Ovary (tissue), 9 donors: Measurements from ENCODE around the gene GREB1L. TPM values are rescaled to one million over a fixed set of nuclear protein-coding genes. Genes with fewer than 3 reads are reported as not detected.

Source experiments
- DNase-seq, 5 donors: peaks; one replicate each; pipeline ENCODE4 v3.0.0-alpha.2; 2019 to 2020
- H3K27ac ChIP-seq, 2 donors: fragments of 200-600 bp; one replicate each; pipeline versions ENCODE4 v1.5.1 to v1.8.0; 2019 to 2022
- H3K27me3 ChIP-seq: fragments of 200-600 bp; one replicate; pipeline ENCODE4 v1.8.0; 2022
- H3K36me3 ChIP-seq: fragments of 200-600 bp; sonication (generic); one replicate; pipeline ENCODE4 v1.5.1; 2019
- H3K4me1 ChIP-seq: one replicate; pipeline ENCODE4 v1.8.1; 2013; ENCODE audit warnings: mild to moderate bottlenecking, moderate library complexity; ENCODE audit not compliant: insufficient read depth
- H3K4me3 ChIP-seq: fragments of 200-600 bp; sonication (generic); one replicate; pipeline ENCODE4 v1.5.1; 2017
- H3K9me3 ChIP-seq, 2 donors: fragments of 200-600 bp in 1 of 2; sonication (generic) in 1 of 2; one replicate each; pipeline versions ENCODE4 v1.5.1 to v1.8.1; 2013 to 2019; ENCODE audit warnings: mild to moderate bottlenecking in 1 of 2, moderate library complexity in 1 of 2
- CTCF ChIP-seq, 3 donors: fragments of 450-650 bp in 2 of 3; fragments of 200-600 bp in 1 of 3; IDR thresholded peaks; one replicate each; pipeline versions ENCODE4 v1.5.1 to v1.8.0; 2016 to 2022; ENCODE audit warnings: antibody characterized with exemption in 3 of 3, mild to moderate bottlenecking in 1 of 3
- EP300 ChIP-seq: sonication (generic); formaldehyde crosslinking; IDR thresholded peaks from one replicate; pipeline ENCODE4 v1.6.1; 2017; ENCODE audit warnings: antibody characterized with exemption
- POLR2A ChIP-seq: fragments of 450-650 bp; IDR thresholded peaks from one replicate; pipeline ENCODE4 v1.6.1; 2017; ENCODE audit warnings: antibody characterized with exemption, mild to moderate bottlenecking, moderate library complexity
- WGBS, 3 donors: extraction: QIAGEN DNeasy Blood & Tissue Kit in 1 of 3; methylation state at CpG; one replicate each; pipeline versions ENCODE4 v1.1.5 to v1.1.7; 2013 to 2017; 5-methylcytosine and 5-hydroxymethylcytosine counted together
- intact Hi-C, 4 donors: fragments of 100-400 bp; cut with DNase I; formaldehyde crosslinking; loops; one replicate each; pipeline versions ENCODE4 v1.11.0 to v1.15.1; 2022 to 2023
- polyA plus RNA-seq, 2 donors: library from polyadenylated mRNA; stranded (reverse); fragments of 200-250 nt in 1 of 2; fragments of 350-450 nt in 1 of 2; fragmentation: Illumina TruSeq in 1 of 2; extraction: RNeasy Lipid Tissue Mini Kit (QIAGEN cat#74804) in 1 of 2; gene quantifications; one replicate each; pipeline ENCODE4 v1.2.3, GENCODE V29; 2013 to 2014
- total RNA-seq, 7 donors: library from RNA; depleted of rRNA in 2 of 7; stranded (reverse); fragments of >200 nt in 2 of 7; fragmentation: NEBNext Ultra II Directional in 3 of 7; extraction: Animal tissue kit (Norgen Biotek cat#: 25700) in 3 of 7; gene quantifications; one replicate each; pipeline versions ENCODE4 v1.1.0 to v1.2.4, GENCODE V29; 2016 to 2023
- donor health status: DM: no; HTN: no; CAD: no; lungs with moderate emphysema.
- donor health status: DM: no; HTN: no; CAD: no.
- donor health status: Bipolar disorder and iron deficiency.
- donor health status: DM: yes; HTN: yes; CAD: no.
- donor health status: DM: no; HTN: no; CAD: no.
- donor health status: DM: yes; HTN: yes; CAD: no.

The GREB1L gene
- total and polyA plus RNA-seq, 9 donors: 2.4 to 22.8 (median 10.4) TPM

- Histone ChIP-seq H3K9me3 (no peaks in the 10 kb centered on the region), H3K36me3 (no peaks in the 10 kb centered on the region), H3K27ac (no peak overlapping the region), H3K27me3 (no peaks in the 10 kb centered on the region), H3K4me1 (peaks cover 2% of the 10 kb centered on the region), H3K4me3 (no peak overlapping the region)
- DNase-seq: no peak
- no peak for TF ChIP-seq POLR2A
- no peak for TF ChIP-seq CTCF (IDR thresholded peaks at IDR 0.05)
- no peak for TF ChIP-seq EP300
- WGBS, 3 donors: 65 to 81% (median 66%) methylated on average over 5 of the region's 5 CpGs
- intact Hi-C loops: no loop called here
Observed at GRCh38 chr18:21335927-21336488, 94.0 kb downstream of the GREB1L start.

GRCh38 chr18:21336846-21337245 is 94.8 kb downstream of the GREB1L start:
- intact Hi-C loops: no loop called here
- WGBS, 3 donors: 65 to 75% (median 71%) methylated on average over 2 of the region's 2 CpGs
- no peak for TF ChIP-seq EP300

GRCh38 chr18:21341141-21341540 is 99.1 kb downstream of the GREB1L start:
- Histone ChIP-seq H3K36me3 (no peaks in the 10 kb centered on the region), H3K27ac (no peak overlapping the region), H3K4me3 (no peak overlapping the region), H3K4me1 (peaks cover 2% of the 10 kb centered on the region), H3K9me3 (no peaks in the 10 kb centered on the region), H3K27me3 (no peaks in the 10 kb centered on the region)
- intact Hi-C loops: no loop called here
- TF ChIP-seq CTCF (IDR thresholded peaks at IDR 0.05): no peak
- no peak for TF ChIP-seq POLR2A
- no peak for TF ChIP-seq EP300
- WGBS, 3 donors: 92 to 100% (median 96%) methylated on average over 2 of the region's 2 CpGs
- DNase-seq: no peak

More at GRCh38 chr18:21336846-21337245, 94.8 kb downstream of the GREB1L start:
- no peak for DNase-seq
- Histone ChIP-seq H3K27me3 (no peaks in the 10 kb centered on the region), H3K9me3 (no peaks in the 10 kb centered on the region), H3K4me1 (peaks cover 2% of the 10 kb centered on the region), H3K4me3 (no peak overlapping the region), H3K27ac (no peak overlapping the region), H3K36me3 (no peaks in the 10 kb centered on the region)

GRCh38 chr18:21342372-21342771 is 100.3 kb downstream of the GREB1L start:
- WGBS, 3 donors: 31 to 36% (median 33%) methylated on average over 1 of the region's 1 CpG
- H3K4me3 ChIP-seq: no peak overlapping the region
- no peak for DNase-seq
- intact Hi-C loops: no loop called here
- no peaks in the 10 kb centered on the region for H3K9me3 ChIP-seq
- TF ChIP-seq POLR2A (no peak), CTCF (IDR thresholded peaks at IDR 0.05) (no peak), EP300 (no peak)
- no peaks in the 10 kb centered on the region for H3K4me1 ChIP-seq
- no peaks in the 10 kb centered on the region for H3K36me3 ChIP-seq
- no peaks in the 10 kb centered on the region for H3K27me3 ChIP-seq
- no peak overlapping the region for H3K27ac ChIP-seq

GRCh38 chr18:21344860-21345259 is 102.8 kb downstream of the GREB1L start:
- Histone ChIP-seq H3K4me3 (no peak overlapping the region), H3K9me3 (no peaks in the 10 kb centered on the region), H3K27ac (no peak overlapping the region), H3K36me3 (no peaks in the 10 kb centered on the region), H3K4me1 (no peaks in the 10 kb centered on the region), H3K27me3 (no peaks in the 10 kb centered on the region)
- WGBS, 3 donors: 92 to 96% (median 94%) methylated on average over 1 of the region's 1 CpG
- TF ChIP-seq EP300 (no peak), POLR2A (no peak), CTCF (IDR thresholded peaks at IDR 0.05) (no peak)
- DNase-seq: no peak
- intact Hi-C loops: no loop called here
